NCI-H2196 treated with DMSO at 0.1 percent for 48 hours (cell line): ENCODE results near the gene CHCHD6.

Experiments
- DNase-seq: peaks from one replicate; lab custom pipeline; 2025; ENCODE audit not compliant: unreplicated experiment; lab: John Stamatoyannopoulos, UW

The CHCHD6 gene

GRCh38 chr3:126704494-126705214 is 614 bp downstream of the CHCHD6 start:
- no peak for DNase-seq

- DNase-seq, result no peak
These were observed 2.6 kb downstream of the CHCHD6 start for GRCh38 chr3:126706631-126707030.

DNA sequence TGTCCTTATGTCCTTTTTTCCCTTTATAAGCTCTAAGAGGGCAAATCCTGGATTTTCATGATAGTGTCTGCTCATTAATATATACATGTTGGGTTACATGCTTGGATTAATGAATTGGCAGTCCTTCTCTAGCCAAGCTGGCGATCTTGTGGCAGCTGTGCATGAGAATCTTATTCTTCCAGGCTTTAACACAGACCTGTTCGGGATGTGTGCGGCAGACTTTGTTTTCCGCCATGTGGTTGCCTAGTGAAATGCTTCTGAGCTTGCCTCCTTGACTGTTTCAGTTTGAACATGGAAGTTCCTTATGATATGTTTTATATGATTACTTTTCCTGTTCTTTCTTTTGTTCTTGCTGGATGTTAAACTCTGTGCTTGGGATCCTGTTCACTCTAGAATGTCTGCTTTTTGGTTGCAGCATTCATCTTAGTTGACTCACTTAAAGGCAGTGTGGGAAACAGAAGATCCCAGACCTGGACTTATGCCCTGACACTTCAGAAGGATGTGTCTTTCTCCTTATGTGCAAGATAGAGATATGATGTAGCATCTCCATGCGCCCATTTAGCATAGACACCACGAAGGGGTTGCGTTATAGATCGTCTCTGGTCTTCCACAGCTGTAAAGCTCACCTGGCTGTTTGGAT is 7.2 kb downstream of the CHCHD6 start:
- DNase-seq, result no peak

GRCh38 chr3:126713199-126713598 is 9.2 kb downstream of the CHCHD6 start:
- no peak for DNase-seq

- no peak for DNase-seq
These were observed 10.3 kb downstream of the CHCHD6 start for GRCh38 chr3:126714276-126714900.

- no peak for DNase-seq
These were observed 10.9 kb downstream of the CHCHD6 start for GRCh38 chr3:126714921-126715320.

- DNase-seq, result no peak
These were observed 11.4 kb downstream of the CHCHD6 start for GRCh38 chr3:126715432-126715831.

DNA sequence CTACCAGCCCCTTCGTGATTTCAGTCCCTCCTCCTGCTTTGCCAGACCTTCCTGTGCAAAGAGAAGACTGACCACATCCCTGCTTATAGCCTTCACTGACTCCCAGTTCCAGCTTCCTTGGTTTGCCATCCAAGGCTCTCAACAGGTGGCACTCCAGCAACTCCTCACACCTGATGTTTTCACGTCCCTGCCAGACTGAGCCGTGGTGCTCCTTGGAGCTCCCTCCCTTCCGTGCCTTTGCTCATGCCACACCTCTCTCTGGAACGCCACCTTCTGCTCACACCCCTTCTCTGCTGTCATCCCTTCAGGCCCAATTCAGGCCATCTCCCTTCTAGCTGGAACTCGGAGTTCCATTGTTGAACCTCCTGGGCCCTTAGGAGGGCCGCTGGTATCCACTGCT is 12.0 kb downstream of the CHCHD6 start:
- DNase-seq, result no peak

DNA sequence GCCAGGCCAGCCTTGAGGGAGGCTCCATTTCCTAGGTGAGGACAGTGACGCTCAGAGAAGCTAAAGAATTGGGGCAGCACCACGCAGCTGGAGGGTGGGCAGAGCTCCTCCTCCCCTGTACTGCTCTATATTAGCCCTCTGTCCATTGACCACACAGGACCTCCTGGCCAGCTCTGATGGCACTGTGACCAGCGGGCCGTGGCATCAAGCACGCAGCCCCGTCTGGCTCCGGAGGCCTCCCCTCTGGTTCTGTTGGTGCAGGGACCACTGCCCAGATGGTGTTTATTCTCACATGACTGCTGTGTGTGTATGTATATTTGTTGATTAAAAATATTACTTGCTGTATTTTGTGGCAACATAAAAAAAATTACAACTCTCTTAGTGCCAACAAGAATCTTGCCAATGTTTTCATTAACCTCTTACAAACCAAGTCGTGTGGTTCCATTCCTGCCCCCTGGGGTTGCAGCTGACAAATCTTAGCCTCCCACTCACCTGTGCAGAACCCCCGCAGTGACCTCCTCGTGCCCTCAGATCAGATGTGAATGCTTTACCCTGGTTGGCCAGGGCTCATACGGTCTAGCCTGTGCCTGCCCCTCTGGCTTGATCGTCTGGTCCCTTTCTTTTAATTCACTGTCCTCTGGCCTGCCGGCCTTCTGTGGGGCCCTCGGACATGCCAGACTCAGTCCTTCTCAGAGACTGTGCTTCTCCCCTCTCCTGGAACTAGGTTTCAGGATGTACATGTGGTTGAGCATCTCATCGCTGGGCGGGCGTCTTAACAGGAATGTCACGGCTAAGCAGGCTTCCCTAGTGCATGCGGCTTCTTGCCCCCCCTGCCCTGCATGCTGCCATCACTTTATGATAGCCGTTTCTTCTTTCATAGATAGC is 14.8 kb downstream of the CHCHD6 start:
- DNase-seq, result no peak

DNA sequence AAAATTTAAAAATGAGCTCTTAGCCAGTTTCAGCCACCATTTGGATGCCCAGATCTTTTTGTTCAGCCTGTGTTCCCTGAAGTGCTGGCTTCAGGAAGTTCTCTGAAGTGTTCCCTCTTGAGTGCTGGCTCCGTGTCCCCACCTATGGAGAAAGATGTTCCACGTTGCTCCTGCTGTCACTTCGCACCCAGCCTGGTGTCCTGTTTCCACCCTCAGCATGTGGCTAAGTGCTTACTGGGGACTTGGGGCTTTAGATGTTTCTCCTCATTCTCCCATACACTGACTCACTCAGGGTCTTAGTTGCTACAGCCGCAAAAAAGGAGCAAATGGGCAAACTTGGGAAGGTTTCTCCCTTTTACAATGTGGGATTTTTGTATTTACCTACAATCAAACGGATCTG is 16.6 kb downstream of the CHCHD6 start:
- DNase-seq, result no peak

DNA sequence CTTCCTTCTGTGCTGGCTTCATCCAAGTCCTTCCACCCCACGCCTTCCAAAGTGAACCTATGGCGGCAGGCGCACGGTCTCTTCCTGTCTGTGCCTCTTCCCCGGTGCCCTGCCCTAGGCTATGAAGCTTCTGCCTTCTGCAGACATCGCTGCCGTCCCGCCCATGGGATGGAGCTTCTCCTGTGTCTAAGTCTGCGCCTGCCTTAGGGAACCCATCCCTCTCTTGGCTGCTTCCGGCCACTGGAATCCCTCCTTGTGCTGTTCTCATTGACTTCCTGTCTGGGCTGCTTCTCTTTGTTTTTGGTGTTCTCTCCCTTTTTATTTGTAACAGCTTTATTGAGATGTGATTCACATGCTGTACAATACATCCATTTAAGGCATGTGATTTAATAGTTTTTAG is 17.2 kb downstream of the CHCHD6 start:
- no peak for DNase-seq

DNA sequence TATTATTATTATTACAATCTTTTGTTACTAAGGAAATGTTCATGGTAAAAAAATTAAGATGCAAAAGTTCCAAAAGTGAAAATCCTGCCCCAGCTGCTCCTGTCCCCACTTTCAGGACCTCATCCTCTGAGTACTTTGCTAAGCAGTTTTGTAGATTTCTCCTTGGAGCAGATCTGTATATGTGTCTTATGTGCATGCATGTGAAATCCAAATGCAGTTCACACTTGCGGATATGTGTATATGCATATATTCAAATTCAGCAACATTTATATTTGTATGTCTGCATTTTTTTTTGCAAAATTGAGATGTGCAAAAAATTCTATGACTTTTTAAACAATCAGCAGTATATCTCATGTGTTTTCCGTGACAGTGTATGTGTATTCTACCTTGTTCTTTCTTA is 19.2 kb downstream of the CHCHD6 start:
- no peak for DNase-seq

- DNase-seq, result no peak
These were observed 19.8 kb downstream of the CHCHD6 start for GRCh38 chr3:126723801-126724200.

GRCh38 chr3:126728680-126729079 is 24.6 kb downstream of the CHCHD6 start:
- no peak for DNase-seq

DNA sequence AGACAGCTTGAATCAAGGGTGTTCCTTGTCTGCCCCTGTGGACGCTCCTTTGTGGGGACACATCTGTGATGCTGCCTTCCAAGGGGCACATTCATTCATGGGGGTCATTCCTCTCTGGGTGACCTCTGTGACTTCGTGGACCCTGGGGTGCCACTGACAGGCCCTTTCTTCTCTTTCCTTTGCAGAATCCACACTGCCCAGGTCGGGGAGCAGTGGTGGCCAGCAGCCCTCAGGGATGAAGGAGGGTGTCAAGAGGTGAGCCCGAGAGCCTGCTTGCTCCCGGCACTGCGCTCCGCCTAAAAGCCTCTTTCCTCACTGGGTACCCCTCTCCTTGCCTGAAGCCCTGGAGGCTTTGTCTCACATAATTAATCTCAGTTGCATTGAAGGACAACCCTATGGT is 26.3 kb downstream of the CHCHD6 start:
- DNase-seq, result no peak

DNA sequence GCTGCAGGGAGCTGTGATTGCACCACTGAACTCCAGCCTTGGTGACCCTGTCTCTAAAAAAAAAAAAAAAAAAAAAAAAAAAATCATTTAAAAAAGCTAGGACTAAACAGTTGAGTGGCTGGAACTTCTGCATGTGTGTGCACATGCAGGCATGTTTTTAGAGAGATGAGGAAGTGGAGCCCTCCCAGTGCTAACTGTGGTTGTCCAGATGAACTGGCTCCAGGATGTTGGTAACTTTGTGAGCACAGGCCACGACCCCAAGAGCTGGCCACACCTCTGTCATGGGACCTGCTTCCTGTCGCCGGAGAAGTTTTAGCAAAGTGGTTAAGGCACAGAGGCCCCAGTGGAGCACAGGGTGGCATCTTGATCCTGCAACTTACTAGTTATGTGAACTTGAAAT is 27.0 kb downstream of the CHCHD6 start:
- DNase-seq, result no peak

- no peak for DNase-seq
These were observed 28.4 kb downstream of the CHCHD6 start for GRCh38 chr3:126732281-126733060.

DNA sequence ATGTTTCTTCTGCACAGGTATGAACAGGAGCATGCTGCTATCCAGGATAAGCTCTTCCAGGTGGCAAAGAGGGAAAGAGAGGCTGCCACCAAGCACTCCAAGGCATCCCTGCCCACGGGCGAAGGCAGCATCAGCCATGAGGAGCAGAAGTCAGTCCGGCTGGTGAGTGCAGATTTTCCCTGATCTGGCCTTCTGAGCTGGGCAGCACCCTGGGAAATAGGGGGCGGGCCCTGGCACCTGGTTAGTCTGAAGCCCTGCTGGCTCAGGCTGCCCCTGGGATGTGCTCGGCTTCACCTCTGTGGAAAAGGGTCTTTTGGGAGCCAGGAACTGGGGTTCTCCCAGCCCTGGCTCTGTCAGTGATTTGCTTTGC is 29.0 kb downstream of the CHCHD6 start:
- DNase-seq, result no peak

DNA sequence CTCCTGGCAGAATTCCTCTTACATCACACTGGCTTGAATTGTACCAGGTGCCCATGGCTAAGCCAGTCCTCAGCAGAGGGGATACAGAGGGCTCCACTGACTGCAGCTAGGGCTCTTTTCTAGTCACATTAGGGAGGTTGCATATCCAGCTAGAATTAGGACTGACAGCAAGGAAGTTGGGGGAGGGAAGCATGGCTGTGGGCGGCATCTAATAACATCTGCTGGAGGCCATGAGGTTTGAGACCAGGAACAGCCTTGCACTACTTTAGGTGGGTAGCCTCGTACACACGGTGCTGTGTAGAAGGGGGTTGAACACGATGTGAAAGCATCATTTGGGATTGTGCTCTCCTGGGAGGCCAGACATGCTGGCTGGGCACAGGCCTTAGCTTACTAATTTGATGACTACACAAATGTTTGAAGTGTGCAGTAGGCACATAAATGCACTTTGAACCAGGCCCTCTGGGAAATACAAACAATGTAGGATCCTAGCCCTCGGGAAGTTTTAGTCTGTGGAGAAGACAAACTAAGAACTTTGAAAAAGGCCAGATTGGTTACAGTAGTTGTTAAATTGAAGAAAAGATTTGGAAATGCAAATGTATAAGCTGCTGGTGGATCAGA is 30.2 kb downstream of the CHCHD6 start:
- DNase-seq, result no peak

GRCh38 chr3:126737527-126737926 is 33.5 kb downstream of the CHCHD6 start:
- no peak for DNase-seq
